OCI-LY1 (cell line): ENCODE measurements around the gene ST3GAL3.

Experiments
- CTCF ChIP-seq: fragments of 200-600 bp; sonication (generic), shearing (Covaris generic); IDR thresholded peaks from 2 replicates; pipeline ENCODE4 v1.5.1; 2017; ENCODE audit warnings: mild to moderate bottlenecking, antibody characterized with exemption, low read length, moderate library complexity, mixed read lengths
- EZH2 ChIP-seq: fragments of 200-600 bp; sonication (generic), shearing (Covaris generic); IDR thresholded peaks from 2 replicates; pipeline ENCODE4 v1.8.0; 2017; ENCODE audit warnings: borderline replicate concordance, mixed run types, mild to moderate bottlenecking, antibody characterized with exemption, low read length, moderate library complexity, mixed read lengths

DNA sequence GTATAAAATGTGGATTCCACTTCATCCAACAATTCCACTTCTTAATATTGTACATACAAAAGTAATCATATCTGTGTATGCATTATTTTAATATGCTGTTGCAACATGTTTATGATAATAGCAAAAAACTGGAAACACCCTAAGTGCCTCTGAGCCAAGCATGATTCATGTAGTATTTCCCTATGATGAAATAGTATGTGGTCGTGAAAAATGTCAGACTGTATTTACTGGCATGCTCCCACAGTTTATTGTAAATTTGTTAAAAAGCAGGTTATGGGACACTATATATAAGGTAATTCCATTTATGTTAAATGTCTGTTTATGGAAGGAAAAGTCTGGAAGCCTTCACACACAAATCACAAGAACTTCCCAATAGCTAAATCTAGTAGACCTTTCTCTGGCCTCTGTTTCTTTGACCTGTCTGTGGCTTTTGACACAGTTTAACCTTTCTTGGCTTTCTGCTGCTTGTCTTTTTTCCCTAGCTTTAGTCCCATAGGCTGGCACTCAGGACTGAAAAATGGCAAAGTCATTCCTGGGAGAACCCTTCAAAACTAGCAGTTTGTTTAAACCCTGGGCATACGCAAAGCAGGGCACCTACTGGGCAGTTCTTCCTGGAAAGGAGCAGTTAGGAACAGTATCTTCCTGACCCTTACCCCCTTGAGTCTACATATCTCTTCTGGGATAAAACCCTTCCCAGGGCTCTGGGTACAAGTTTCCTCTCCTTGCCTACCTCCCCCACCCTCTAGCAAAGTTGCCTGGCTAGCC is 160.8 kb downstream of the ST3GAL3 start:
- TF ChIP-seq CTCF: no peak
- TF ChIP-seq EZH2: no peak
